IMR-90 (cell line): ENCODE results near the gene NOP14. TPM values are rescaled to one million over a fixed set of nuclear protein-coding genes. Genes with fewer than 3 reads are reported as not detected.

Source experiments
- ATAC-seq: fragments of 200-7000 bp; cut with Tn5 transposase; 2 replicates; pipeline ENCODE4 v1.9.1; 2020; ENCODE audit warnings: low read depth, mild to moderate bottlenecking, moderate library complexity
- BruUV-seq: library from RNA; stranded (reverse); fragments of 400-500 nt; replicated peaks from 2 replicates; lab custom pipeline; 2021; lab: Mats Ljungman, UMichigan
- CTCF ChIA-PET: fragments of 300-600 bp; formaldehyde crosslinking; extraction: SDS; loops from one replicate; lab custom pipeline; 2021; ENCODE audit warnings: antibody characterized with exemption; lab: Yijun Ruan, JAX
- POLR2A ChIA-PET: fragments of 300-600 bp; sonication (Branson Sonifier 250); formaldehyde crosslinking; loops from one replicate; lab custom pipeline; 2022; ENCODE audit warnings: antibody characterized with exemption; ENCODE audit not compliant: unreplicated experiment; lab: Charles Lee
- DNase-seq: peaks from one replicate; pipeline ENCODE4 v3.0.0; 2013
- H2AFZ ChIP-seq: replicated peaks from 2 replicates; pipeline ENCODE3; 2013; ENCODE audit warnings: low read length, mild to moderate bottlenecking; ENCODE audit not compliant: poor library complexity
- H2AK5ac ChIP-seq: 2 replicates; pipeline ENCODE4 v1.6.1; 2013; ENCODE audit warnings: low read depth, low read length, inconsistent platforms
- H2AK9ac ChIP-seq: replicated peaks from 2 replicates; pipeline ENCODE3; 2013; ENCODE audit warnings: mild to moderate bottlenecking, low read depth, low read length, moderate library complexity; ENCODE audit not compliant: poor library complexity
- H2BK120ac ChIP-seq: 2 replicates; pipeline ENCODE4 v1.6.1; 2013; ENCODE audit warnings: low read depth, low read length, inconsistent platforms
- H2BK15ac ChIP-seq: 3 replicates; pipeline ENCODE4 v1.6.1; 2013; ENCODE audit warnings: low read depth, low read length, inconsistent platforms
- H2BK20ac ChIP-seq: 2 replicates; pipeline ENCODE4 v1.6.1; 2013; ENCODE audit warnings: low read depth, mild to moderate bottlenecking, inconsistent platforms, low read length, moderate library complexity
- H2BK5ac ChIP-seq: 2 replicates; pipeline ENCODE4 v1.6.1; 2013; ENCODE audit warnings: mild to moderate bottlenecking, low read depth, low read length, inconsistent platforms; ENCODE audit not compliant: poor library complexity, severe bottlenecking
- H3K14ac ChIP-seq: replicated peaks from 2 replicates; pipeline ENCODE4 v1.6.1; 2013; ENCODE audit warnings: low read depth, low read length, inconsistent platforms
- H3K18ac ChIP-seq: 2 replicates; pipeline ENCODE4 v1.6.1; 2013; ENCODE audit warnings: low read depth, low read length, control low read depth
- H3K23ac ChIP-seq: 2 replicates; pipeline ENCODE4 v1.6.1; 2013; ENCODE audit warnings: low read depth, low read length, inconsistent platforms
- H3K27ac ChIP-seq: 2 replicates; pipeline ENCODE4 v1.5.1; 2013; ENCODE audit warnings: mild to moderate bottlenecking, control low read depth, low read length; ENCODE audit not compliant: insufficient read depth
- H3K27me3 ChIP-seq: 2 replicates; pipeline ENCODE4 v1.6.1; 2013; ENCODE audit warnings: low read length; ENCODE audit not compliant: control insufficient read depth, insufficient read depth
- H3K36me3 ChIP-seq: 2 replicates; pipeline ENCODE4 v1.6.1; 2013; ENCODE audit warnings: low read length, mixed read lengths; ENCODE audit not compliant: control insufficient read depth, insufficient read depth
- H3K4ac ChIP-seq: 2 replicates; pipeline ENCODE4 v1.6.1; 2013; ENCODE audit warnings: low read depth, low read length, inconsistent platforms
- H3K4me1 ChIP-seq: 2 replicates; pipeline ENCODE4 v1.6.1; 2013; ENCODE audit warnings: low read length, mixed read lengths; ENCODE audit not compliant: control insufficient read depth, insufficient read depth
- H3K4me2 ChIP-seq: 2 replicates; pipeline ENCODE4 v1.6.1; 2013; ENCODE audit warnings: low read depth, mild to moderate bottlenecking, control low read depth, low read length, moderate library complexity
- H3K4me3 ChIP-seq: 2 replicates; pipeline ENCODE4 v1.5.1; 2013; ENCODE audit warnings: low read depth, mild to moderate bottlenecking, control low read depth, low read length, moderate library complexity; ENCODE audit not compliant: insufficient read depth
- H3K56ac ChIP-seq: 2 replicates; pipeline ENCODE4 v1.6.1; 2013; ENCODE audit warnings: low read length, inconsistent platforms; ENCODE audit not compliant: insufficient read depth; ENCODE audit errors: extremely low read depth
- H3K79me1 ChIP-seq, 2 experiments: 2 replicates each; pipeline ENCODE4 v1.6.1; 2013; ENCODE audit warnings: low read length in 2 of 2, inconsistent platforms in 1 of 2, low read depth in 1 of 2
- H3K9ac ChIP-seq: 2 replicates; pipeline ENCODE4 v1.6.1; 2013; ENCODE audit warnings: low read depth, low read length, control low read depth
- H3K9me1 ChIP-seq: 2 replicates; pipeline ENCODE4 v1.6.1; 2013; ENCODE audit warnings: low read length, inconsistent platforms; ENCODE audit not compliant: insufficient read depth
- H3K9me3 ChIP-seq: 2 replicates; pipeline ENCODE4 v1.6.1; 2013; ENCODE audit warnings: low read length; ENCODE audit not compliant: control insufficient read depth, insufficient read depth
- H4K20me1 ChIP-seq: 2 replicates; pipeline ENCODE4 v1.6.1; 2013; ENCODE audit warnings: low read length, inconsistent platforms; ENCODE audit not compliant: insufficient read depth
- H4K5ac ChIP-seq: 2 replicates; pipeline ENCODE4 v1.6.1; 2013; ENCODE audit warnings: mild to moderate bottlenecking, low read depth, low read length, control low read depth
- H4K8ac ChIP-seq, 2 experiments: 2 replicates each; pipeline ENCODE4 v1.6.1; 2013; ENCODE audit warnings: low read depth in 2 of 2, low read length in 2 of 2, control low read depth in 1 of 2, inconsistent platforms in 1 of 2
- H4K91ac ChIP-seq: 2 replicates; pipeline ENCODE4 v1.6.1; 2013; ENCODE audit warnings: low read depth, low read length, inconsistent platforms; ENCODE audit not compliant: insufficient read depth
- FOS ChIP-seq: fragments of 150-350 bp; IDR thresholded peaks from 2 replicates; pipeline ENCODE4 v1.6.1; 2016; ENCODE audit warnings: low read depth, low read length
- MXI1 ChIP-seq: IDR thresholded peaks from 2 replicates; pipeline ENCODE4 v1.6.1; 2012; ENCODE audit warnings: low read depth, mild to moderate bottlenecking, low read length, moderate library complexity, borderline replicate concordance
- RCOR1 ChIP-seq: IDR thresholded peaks from 2 replicates; pipeline ENCODE4 v1.6.1; 2012; ENCODE audit warnings: mild to moderate bottlenecking, low read length, improper control_type of control experiment; ENCODE audit not compliant: insufficient replicate concordance
- WGBS, 2 experiments: methylation state at CpG; one replicate each; pipeline versions ENCODE4 v1.1.5 to v1.1.7; 2013; ENCODE audit warnings: missing lambda C conversion rate in 2 of 2; ENCODE audit not compliant: insufficient read length in 1 of 2; ENCODE audit errors: extremely low coverage in 2 of 2; 5-methylcytosine and 5-hydroxymethylcytosine counted together
- dilution Hi-C: fragments of 300-500 bp; cut with HindIII; formaldehyde crosslinking; loops from one replicate; pipeline ENCODE4 v1.14.3; 2018; ENCODE audit warnings: low sequenced_read_pairs; ENCODE audit not compliant: unreplicated experiment
- in situ Hi-C: fragments of 300-500 bp; cut with MboI; formaldehyde crosslinking; loops from 3 replicates; pipeline ENCODE4 v1.14.3; 2019; ENCODE audit warnings: low sequenced_read_pairs, inconsistent platforms, mixed read lengths
- intact Hi-C: fragments of 100-400 bp; cut with micrococcal nuclease; formaldehyde crosslinking; loops from 2 replicates; pipeline ENCODE4 v1.10.0; 2022
- polyA plus RNA-seq, 3 experiments: library from polyadenylated mRNA; depleted of rRNA; stranded (reverse); fragments of >200 nt; gene quantifications; 2 replicates each; pipeline ENCODE4 v1.2.3, GENCODE V29; 2012; ENCODE audit warnings: low replicate concordance in 1 of 3
- total RNA-seq: library from RNA; depleted of rRNA; stranded (reverse); fragments of >200 nt; gene quantifications from 2 replicates; pipeline ENCODE4 v1.2.3, GENCODE V29; 2012
- TF ChIP-seq, protein P1 (sequence below): fragments of 150-350 bp; IDR thresholded peaks from 2 replicates; pipeline ENCODE4 v1.6.1; 2016; ENCODE audit warnings: low read depth, mild to moderate bottlenecking, low read length, moderate library complexity, borderline replicate concordance
- TF ChIP-seq, protein P2 (sequence below): fragments of 150-350 bp; IDR thresholded peaks from 2 replicates; pipeline ENCODE4 v1.6.1; 2017; ENCODE audit warnings: mild to moderate bottlenecking, antibody characterized with exemption, low read length, low read depth

NOP14 gene
- total and polyA plus RNA-seq, 2 of the 4 experiments (the other 2 are of a cell fraction) = 10.9 to 12.6 TPM

DNA sequence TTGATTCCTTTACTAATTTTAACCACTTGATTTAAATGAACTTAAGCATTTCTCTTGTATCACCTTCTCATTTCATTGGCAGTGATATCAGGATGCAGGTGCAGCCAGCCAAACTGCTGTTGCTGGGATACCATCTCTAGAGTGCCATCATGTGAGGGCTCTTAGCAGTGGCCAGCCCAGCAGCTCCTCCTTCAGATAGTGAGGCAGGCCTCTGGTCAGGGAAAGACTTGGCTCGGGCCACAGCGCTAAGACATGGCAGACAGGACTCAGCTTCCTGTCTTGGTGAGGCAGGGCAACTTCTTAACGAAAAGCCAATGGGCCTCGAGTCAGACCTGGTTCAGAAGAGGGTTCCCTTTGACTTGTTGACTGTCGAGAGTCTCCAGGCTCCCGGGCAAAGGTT lies 50.0 kb downstream of the NOP14 start (continued):
- TF ChIP-seq, protein P1, sequence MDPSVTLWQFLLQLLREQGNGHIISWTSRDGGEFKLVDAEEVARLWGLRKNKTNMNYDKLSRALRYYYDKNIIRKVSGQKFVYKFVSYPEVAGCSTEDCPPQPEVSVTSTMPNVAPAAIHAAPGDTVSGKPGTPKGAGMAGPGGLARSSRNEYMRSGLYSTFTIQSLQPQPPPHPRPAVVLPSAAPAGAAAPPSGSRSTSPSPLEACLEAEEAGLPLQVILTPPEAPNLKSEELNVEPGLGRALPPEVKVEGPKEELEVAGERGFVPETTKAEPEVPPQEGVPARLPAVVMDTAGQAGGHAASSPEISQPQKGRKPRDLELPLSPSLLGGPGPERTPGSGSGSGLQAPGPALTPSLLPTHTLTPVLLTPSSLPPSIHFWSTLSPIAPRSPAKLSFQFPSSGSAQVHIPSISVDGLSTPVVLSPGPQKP = no peak
- TF ChIP-seq, protein P2, sequence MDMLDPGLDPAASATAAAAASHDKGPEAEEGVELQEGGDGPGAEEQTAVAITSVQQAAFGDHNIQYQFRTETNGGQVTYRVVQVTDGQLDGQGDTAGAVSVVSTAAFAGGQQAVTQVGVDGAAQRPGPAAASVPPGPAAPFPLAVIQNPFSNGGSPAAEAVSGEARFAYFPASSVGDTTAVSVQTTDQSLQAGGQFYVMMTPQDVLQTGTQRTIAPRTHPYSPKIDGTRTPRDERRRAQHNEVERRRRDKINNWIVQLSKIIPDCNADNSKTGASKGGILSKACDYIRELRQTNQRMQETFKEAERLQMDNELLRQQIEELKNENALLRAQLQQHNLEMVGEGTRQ = no peak
- TF ChIP-seq MXI1 = no peak
- TF ChIP-seq RCOR1 = no peak

DNA sequence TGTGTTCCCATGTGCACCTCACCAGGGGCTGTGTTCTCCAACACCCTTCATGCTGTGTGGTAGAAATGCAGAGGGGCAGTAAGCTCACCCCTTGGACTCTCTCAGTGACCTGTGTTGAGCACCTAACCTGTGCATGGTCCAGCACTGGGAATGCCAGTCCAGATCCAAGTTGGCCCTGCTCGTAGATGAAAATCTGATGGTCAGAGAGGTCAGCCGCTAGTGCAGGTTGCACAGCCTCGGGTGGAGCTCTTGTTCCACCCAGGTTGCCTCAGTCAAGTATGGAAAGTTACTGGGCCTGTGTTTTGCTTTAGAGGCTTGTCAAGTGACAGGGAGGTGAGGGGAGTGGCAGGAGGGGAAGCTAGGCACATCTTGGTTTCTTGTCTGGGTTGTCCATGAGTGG lies 51.3 kb downstream of the NOP14 start:
- TF ChIP-seq FOS = no peak
- H3K27me3 ChIP-seq = no peaks in the 10 kb centered on the region
- peak overlapping the region; percentile 40 for H2AFZ ChIP-seq
- no peak overlapping the region for H2AK5ac ChIP-seq
- no peak overlapping the region for H3K4me3 ChIP-seq
- H3K27ac ChIP-seq = no peak overlapping the region
- DNase-seq (no peak), ATAC-seq (no peak)
- H4K20me1 ChIP-seq = no peaks in the 10 kb centered on the region
- in situ Hi-C loops = no loop called here
- intact Hi-C loops = no loop called here
- no peak overlapping the region for H2BK5ac ChIP-seq
- CTCF ChIA-PET = no interaction called here
- WGBS, 2 experiments = no CpG with 5 or more reads among the region's 3 CpGs
- no peaks in the 10 kb centered on the region for H3K4me1 ChIP-seq
- peaks cover 14% of the 10 kb centered on the region for H3K9me1 ChIP-seq
- no peak overlapping the region for H3K18ac ChIP-seq
- H4K5ac ChIP-seq = no peak overlapping the region
- no peaks in the 10 kb centered on the region for H3K9me3 ChIP-seq
- peaks cover 77% of the 10 kb centered on the region for H3K36me3 ChIP-seq
- BruUV-seq = no TSS peak
- no peak overlapping the region for H3K14ac ChIP-seq
- no peak overlapping the region for H2AK9ac ChIP-seq
- no peak overlapping the region for H4K8ac ChIP-seq
- POLR2A ChIA-PET = no interaction called here
- H3K56ac ChIP-seq = no peak overlapping the region
- H2BK120ac ChIP-seq = no peak overlapping the region
- no peak overlapping the region for H3K4ac ChIP-seq
- no peak overlapping the region for H2BK15ac ChIP-seq
- H3K23ac ChIP-seq = no peak overlapping the region
- H3K4me2 ChIP-seq = no peak overlapping the region
- dilution Hi-C loops = no loop called here
- no peak overlapping the region for H4K91ac ChIP-seq
- no peak overlapping the region for H2BK20ac ChIP-seq
- peaks cover 15 to 70% of the 10 kb centered on the region in 2 experiments for H3K79me1 ChIP-seq
- no peak overlapping the region for H3K9ac ChIP-seq
